OCI-LY3 (cell line): ENCODE results near the gene CHD5.

Experiments
- CTCF ChIP-seq: fragments of 200-600, 300-600 bp; sonication (generic); IDR thresholded peaks from 2 replicates; pipeline ENCODE4 v1.5.1; 2014; ENCODE audit warnings: antibody characterized with exemption, low read length, low read depth
- EZH2phosphoT487 ChIP-seq: fragments of 200-600 bp; shearing (Covaris generic); IDR thresholded peaks from 2 replicates; pipeline ENCODE4 v1.6.1; 2018; ENCODE audit warnings: antibody characterized with exemption, mixed run types, low read depth

GRCh38 chr1:6163191-6163972 lies 16.7 kb downstream of the CHD5 start:
- TF ChIP-seq CTCF, result no peak
- TF ChIP-seq EZH2phosphoT487, result no peak
